Measurements from ENCODE around the gene SBNO2.

Gene SBNO2

DNA sequence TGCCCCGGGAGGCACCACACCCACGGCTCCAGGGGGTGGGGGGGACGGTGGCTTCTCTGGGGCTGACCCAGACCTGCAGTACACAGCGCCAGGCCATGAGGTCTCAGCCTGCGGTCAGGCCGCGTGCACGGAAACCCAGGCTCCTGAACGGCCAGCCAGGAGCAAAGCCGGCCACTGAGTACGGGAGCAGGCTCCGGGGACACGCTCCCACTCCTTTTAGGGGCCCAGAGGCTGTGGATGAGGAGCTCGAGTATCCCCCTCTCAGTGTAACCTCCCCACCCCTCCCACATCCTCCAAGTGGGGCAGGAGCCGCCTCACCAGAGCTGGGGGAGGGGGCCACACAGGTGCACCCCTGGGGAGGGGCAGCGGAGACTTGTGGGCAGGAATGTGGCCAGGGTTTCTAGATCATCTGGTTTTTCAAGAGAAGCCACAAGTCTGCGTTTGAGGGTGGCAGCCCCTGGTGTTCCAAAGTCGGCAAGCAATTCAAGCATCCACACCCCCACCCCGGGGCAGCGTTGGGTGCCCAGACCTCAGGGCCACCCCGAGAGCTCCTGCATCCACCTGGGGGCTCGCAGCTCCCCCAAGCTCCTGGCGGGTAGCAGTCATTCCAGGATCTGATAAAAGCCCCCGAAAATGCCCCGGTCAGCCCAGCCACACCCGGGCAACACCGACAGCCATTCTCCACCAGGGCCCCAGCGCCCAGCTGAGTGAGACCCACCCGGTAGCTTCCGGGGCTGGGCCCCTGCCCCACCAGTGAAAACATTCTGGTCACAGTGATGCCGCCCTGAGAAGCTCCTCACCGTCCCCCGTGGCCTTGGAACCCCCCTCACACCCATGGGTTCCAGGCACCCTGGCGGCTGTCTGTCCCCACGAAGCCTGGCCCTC lies 6.1 kb downstream of the SBNO2 start:
- DNase-seq (ENCODE audit: low read depth), result no peak

DNA sequence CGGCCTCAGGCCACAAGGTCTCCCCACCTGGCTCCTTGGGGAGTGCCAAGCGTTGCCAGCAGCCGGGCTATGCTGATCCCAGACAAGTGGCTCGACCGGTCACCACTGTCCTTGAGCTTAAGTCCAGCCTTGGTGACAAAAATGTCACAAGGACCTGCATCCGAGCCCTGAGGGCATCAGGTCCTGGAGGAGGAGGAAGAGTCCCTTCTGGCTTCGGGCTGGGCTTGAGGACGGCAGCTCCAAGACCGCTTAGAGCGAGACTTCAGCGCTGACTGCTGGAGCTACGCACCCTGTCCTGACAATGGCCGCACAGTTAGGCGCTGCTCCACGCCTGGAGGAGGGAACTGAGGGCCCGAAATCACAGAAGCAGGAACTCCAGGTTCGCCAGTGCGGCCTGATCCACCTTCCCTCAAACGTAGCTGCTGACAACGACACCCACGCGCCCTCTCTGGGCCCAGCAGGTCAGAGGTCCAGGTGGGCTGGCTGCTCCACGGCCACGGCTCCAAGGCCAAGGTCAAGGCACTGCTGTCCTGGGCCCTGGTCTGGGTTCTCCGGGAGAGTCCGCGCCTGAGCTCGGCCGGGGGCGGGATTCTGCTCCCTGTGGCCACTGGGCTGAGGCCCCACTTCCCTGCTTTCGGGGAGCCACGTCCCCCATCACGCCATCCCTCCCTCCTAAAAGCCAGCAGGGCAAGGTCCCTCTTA lies 7.0 kb downstream of the SBNO2 start:
- no peak for DNase-seq (ENCODE audit: low read depth)

DNA sequence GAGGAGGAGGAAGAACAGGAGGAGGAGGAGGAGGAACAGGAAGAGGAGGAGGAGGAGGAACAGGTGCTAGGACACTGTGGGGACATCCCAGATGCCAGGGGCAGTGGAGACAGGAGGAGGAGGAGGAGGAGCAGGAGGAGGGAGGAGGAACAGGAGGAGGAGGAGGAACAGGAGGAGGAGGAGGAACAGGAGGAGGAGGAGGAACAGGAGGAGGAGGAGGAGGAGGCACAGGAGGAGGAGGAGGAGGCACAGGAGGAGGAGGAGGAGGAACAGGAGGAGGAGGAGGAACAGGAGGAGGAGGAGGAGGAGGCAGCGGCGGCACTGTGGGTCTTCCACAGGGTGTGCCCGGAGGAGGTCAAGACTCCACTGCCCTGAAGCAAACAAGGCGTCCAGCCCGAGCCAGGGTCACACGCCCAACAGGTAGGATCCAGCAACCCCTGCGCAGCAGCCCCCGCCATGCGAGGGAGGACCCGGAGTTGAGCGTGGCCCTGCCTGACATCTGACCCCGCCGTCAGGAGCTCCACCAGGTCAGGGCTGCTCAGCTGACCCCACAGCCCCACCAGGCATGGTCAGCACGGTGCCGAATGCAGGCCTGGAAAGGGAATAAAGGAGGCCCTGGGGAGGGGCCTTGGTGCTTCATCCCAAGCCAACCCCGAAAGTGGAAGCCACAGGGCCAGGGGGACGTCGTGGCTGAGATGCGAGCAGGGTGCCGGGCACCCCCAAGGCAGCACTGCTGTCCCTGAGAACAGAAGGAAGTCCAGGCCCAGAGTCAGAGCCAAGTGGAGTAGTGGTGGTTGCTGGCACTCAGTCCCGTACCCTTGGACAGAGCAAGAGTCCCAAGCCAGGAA lies 9.2 kb downstream of the SBNO2 start:
- DNase-seq (ENCODE audit: low read depth), result no peak

DNA sequence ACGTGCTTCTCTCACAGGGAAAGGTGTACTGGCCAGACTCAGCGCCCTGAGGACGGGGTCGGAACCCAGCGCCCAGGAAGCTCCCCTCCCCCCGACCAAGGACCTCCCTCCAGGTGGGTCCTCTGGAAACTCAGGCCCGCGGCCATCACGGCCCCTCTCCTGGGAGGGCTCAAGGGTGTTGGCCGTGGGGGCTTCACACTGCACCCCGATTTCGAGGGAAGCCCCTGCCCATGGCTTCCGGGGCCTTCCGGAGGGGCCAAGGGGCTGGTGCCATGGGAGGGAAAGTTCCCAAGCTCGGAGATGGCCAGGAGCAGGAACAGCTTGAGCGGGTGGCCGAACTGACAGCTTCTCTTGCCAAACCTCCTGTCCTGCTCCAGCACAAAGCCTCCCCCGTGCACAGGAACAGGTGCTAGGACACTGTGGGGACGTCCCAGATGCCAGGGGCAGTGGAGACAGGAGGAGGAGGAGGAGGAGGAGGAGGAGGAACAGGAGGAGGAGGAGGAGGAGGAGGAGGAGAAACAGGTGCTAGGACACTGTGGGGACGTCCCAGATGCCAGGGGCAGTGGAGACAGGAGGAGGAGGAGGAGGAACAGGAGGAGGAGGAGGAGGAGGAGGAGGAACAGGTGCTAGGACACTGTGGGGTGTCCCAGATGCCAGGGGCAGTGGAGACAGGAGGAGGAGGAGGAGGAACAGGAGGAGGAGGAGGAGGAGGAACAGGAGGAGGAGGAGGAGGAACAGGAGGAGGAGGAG lies 10.0 kb downstream of the SBNO2 start:
- DNase-seq (ENCODE audit: low read depth), result no peak

DNA sequence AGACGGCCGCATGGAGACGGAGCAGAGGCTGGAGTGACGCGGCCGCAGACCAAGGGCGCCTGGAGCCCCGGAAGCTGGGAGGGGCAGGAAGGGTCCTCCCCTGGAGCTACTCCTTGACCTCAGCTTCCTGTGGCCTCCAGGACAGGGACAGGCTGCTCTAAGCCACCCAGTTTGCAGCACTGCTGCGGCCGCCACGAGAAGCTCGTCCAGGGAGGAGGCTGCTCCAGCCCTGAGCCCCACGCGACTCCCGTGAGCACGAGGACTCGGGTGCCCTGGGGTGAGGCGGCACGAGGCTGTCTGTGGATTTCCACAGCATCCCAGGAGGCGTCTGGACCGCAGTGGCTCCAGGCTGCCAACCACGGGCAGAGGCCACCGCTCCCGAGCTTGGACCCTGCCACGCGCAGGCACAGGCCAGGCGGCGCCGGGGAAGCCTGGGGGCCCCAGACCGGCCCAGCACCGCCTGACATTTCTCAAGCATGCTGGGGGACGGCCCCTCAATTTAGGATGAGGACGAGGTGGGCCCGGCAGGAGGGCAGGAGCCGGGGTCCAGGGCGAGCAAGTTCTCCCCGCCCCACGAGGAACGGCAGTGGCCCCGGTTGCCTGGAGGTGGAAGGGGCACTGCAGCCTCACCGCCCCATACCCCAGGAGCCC lies 10.7 kb downstream of the SBNO2 start:
- no peak for DNase-seq (ENCODE audit: low read depth)

DNA sequence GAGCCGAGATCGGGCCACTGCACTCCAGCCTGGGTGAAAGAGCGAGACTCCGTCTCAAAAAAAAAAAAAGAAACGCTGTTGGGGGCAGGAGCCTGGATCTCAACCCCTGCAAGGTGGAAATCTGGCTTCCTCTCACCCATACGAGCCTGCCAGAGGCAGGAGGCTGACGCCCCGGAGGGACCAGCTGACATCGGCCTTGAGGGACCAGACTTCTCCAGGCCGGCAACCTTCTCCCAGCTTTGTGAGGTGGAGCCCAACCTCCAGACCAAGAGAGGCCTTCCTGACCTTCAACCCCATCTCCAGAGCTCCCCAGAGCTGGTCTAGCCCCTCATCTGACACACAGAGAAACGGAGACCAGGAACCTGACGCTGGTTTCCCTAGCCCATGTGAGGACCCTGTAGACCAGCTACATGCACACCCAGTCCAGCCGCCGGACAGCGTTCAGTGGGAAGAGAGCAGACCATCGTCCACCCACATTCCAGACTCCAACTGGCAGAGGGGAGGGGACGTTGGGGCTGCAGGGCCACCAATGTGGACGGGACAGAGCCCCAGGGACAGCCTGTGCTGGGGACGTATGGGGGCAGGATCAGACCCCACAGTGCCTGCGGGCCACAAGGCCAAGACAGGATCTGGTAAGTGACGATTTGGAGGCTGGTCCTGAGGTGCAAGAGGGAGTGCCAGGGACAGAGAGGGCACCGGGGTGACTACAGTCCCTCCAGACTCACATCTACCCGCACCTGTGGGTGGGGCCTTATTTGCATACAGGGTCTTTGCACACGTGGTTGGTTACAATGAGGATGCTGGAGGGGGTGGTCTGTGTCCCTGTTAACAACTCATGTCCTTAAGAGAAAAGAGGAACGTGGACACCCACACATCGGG lies 11.4 kb downstream of the SBNO2 start:
- no peak for DNase-seq (ENCODE audit: low read depth)

DNA sequence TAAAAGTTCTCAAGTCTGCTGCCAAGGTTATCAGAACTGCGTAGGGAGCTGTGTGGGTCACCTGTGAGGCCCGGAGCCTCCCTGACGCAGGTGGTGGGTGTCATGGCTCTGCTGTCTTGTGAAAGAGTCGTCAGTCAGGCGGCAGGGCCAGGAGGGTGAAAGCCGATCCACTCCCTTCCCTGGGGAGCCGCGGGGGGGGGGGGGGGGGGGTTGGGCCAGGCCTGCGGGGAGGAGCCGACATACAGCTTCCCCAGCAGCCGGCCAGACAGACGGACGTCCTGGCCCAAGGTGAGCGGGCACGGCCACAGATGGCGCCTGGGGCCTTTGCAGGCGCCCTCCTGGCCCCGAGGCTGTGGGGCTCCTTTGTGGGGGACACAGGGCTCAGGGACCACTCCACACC lies 12.4 kb downstream of the SBNO2 start:
- DNase-seq (ENCODE audit: low read depth), result no peak

DNA sequence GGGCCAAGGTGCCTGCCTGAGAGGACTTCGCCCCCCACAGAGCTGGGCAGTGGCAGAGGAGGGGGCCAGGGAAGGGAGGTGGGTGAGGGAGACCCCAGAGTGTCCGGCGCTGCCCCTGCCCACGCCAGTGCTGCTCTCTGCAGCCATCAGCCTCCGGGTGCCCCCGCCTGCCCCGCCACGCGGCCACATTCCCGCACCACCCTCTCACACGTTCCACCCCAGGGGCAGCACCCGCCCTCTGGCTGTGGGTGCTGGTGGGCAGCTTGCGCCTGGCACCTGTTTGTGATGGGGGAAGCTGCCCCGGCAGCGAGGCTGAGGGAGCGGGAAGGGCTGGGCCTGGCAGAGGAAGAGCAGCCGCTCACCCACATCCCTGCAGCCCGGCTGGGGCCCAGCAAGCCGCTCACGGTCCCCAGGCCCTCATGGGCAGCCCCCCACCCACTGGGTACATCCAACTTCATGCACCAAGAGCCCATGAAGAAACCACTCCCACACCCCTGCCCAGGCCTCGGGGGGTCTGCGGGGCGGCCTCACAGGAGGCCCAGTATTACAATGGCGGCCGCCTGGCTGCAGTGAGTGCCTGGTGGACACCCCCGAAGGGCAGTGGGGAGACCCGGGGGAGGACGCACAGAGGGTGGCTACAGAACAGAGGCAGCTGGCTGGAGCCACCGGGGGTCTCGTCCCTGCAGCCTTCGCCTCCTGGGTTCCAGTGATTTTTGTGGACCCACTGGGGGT lies 14.0 kb downstream of the SBNO2 start:
- DNase-seq (ENCODE audit: low read depth), result no peak

DNA sequence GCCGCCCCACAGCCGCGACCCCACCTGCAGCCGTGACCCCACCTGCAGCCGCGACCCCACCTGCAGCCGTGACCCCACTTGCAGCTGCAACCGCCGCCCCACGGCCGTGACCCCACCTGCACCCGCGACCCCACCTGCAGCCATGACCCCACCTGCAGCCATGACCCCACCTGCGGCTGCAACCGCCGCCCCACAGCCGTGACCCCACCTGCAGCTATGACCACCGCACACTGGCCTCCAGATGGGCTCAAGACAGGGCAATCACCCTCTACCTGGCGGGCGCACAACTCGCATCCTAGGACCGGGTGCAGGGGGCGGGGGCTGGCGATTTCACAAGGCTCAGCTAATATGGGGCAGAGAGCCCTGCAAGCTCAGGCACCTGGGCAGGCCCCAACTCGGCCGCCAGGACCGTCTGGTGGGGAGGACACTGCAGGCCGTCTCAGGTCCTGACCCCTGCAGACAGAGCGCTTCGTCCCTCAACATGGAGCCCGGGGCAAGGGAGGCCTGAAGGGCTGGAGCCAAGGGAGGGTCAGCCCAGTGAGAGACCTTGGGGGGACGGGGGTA lies 15.1 kb downstream of the SBNO2 start:
- no peak for DNase-seq (ENCODE audit: low read depth)

DNA sequence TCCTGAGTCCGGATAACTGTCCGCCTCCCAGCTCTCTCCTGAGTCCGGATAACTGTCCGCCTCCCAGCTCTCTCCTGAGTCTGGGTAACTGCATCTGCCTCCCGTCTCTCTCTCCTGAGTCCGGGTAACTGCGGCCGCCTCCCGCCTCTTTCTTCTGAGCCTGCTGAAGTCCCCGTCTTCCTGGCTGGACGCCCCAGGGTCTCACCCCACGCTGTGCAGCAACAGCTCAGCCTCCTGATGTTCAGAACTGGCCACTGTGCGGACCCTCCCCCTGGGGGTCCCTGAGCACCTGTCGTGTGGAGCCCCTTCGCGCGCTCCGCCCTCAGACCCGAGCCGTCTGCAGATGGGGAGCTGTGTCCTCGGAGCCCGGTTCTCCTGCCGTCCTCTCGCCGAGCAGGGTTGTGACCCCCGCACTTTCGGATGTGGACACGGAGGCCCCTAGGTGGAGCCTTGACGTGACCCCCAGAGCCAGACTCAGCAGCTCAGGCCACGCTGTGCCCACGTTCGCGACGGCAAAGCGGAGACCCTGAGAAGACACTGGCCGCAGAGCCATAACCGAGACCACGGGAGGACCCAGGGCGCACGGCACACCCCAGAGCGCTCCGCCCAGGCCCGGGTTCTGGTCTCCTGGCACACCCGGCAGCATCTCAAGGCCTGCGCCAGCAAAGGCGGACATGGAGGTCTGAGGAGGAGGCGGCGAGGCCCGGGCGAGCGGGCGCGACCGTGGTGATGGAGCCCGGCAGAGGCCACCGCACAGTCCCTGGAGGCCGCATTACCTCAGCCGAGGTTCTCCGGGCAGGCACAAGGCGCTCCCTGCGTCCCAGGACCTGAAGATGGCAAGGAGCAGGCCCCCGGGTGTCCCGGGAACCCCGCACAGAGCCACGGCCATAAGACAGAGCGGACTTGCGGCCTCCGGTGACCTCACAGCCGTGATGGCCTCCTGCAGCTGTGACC lies 15.9 kb downstream of the SBNO2 start:
- DNase-seq (ENCODE audit: low read depth), result no peak

DNA sequence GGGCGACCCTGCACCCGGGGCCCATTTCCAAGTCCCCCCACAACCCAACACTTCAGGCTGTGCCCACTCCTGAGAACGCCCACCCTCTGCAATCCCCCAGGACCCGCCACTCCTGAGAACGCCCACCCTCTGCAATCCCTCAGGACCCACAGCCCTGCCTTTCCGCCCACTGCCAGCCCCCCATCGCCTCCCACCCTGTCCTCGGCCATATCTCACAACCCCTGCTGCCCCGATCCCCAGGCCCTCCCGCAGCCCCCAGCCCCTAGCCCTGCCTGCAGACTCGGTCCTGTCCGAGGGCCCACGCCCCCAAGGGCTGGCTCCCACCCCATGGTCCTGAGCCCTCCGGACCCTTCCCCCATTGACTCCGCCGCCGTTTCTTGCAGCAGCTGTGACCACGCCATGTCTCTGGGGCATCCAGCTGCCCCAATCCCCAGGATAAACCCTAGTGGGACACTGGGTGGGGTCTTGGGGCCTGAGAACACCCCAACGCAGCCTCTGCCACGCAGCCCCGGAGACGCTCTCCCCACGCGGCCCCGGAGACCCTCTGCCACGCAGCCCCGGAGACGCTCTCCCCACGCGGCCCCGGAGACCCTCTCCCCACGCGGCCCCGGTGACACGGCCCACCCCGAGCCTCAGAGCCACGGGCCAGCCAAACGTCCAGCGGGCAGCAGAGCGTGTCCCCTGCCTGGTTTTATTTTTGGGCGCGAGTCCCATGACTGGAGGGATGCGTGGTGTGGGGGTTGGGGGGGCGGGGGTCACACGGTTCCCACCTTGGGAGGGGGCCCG lies 17.0 kb downstream of the SBNO2 start:
- no peak for DNase-seq (ENCODE audit: low read depth)

DNA sequence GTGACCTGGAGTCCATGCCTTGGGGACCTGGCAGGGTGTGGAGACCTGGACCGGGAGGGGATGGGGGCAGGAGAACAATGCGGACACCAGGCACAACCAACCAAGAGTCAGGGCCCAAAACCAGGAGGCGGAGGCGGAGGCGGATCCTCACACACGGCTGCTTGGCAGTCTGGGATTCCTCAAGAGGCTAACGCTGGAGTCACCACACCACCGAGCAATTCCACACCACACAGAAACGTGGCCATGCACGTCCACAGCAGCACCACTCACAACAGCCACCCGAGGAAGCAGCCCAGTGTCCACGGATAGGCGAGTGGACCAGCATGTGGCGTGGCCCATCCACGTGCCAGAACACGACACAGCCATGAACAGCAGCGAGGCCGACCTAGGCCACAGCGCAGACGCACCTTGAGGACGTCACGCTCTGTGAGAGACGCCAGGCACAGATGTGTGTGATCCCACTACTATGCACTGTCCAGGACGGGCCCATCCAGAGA lies 17.7 kb downstream of the SBNO2 start:
- no peak for DNase-seq (ENCODE audit: low read depth)

DNA sequence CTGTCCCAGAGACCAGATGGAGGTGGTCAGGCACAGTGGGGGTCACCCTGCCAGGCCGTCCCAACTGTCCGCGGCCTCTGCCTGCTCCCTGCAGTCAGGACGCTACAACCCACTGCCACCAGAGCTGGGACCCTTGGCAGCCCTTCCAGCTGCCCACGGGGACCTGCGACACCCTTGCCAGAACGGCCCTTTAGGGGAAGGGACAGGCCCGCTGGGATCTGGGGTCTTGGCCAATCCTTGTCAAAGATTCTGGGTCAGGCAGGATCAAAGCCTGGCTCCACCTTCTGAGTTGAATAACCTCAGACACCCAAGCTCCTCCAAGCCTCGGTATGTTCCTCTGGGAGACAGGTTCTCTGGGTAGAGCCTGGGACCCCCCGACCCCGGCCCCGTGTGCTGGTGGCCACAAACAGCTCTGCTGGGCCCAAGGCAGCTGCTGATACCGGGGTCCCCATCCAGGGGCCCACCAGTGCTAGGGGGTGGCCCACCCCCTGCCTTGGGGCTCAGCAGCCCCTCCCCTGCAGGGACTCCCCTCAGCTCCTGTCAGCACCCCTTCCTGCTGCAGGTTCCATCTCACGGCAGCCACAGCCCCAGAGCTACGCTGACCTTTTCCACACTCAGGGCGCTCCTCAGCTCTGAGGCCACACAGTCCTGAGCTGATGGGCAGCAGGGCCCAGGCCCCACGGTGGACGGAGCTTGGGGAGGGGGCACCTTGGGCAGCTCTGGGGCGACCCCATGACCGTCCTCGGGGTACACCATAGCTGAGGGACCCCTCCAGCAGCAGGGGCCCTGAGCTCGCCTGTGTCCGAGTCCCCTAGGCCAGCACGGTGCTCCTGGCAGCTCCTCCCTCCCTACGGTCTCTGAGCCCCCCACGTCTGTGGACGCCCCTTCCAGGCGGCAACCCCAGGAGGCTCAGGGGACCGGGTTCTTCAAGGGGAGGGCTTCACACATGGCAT lies 18.4 kb downstream of the SBNO2 start:
- no peak for DNase-seq (ENCODE audit: low read depth)

DNA sequence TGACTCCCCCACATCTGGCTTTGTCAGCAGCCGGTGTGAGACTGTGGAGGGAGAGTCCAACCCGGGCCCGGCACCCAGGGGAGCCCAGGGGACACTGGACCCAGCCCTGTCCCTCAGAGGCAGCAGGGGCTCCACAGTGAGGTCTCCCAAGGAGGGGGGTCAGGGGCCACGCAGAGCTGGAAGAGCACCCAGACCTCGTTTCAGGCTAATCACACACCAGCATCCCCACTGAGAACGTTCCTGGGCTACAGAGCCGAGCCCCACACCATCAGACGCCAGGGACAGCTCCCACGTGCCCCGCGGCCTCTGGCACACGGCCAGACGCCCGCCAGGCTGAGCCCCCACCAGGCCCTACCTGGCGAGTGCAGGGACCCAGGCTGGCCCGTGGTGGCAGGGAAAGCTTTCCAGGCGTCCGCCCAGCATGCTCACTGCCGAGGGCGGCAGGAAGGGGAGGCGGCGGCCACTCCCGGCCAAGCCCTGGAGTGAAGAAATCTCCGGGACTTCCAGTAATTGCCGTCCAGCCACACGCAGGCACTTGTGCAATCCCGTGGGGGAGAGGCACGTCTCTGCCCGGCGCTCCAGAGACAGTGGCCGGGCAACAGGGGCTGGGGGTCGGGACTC lies 19.2 kb downstream of the SBNO2 start:
- DNase-seq (ENCODE audit: low read depth), result no peak

Data from activated T-cell treated with anti-CD3 and anti-CD28 coated beads for 48 hours (primary cell).